HepG2 (cell line): ENCODE data around the gene SDK2. TPM values are rescaled to one million over a fixed set of nuclear protein-coding genes. Genes with fewer than 3 reads are reported as not detected.
"Not testable (repeated sequence)": the region's sequence is repeated elsewhere in the genome, so short reads cannot be mapped to it uniquely, and the experiment has no call there.

Experiments used
- ATAC-seq: fragments of 200-7000 bp; cut with Tn5 transposase; 3 replicates; pipeline ENCODE4 v1.9.1; 2020; ENCODE audit warnings: mild to moderate bottlenecking, moderate library complexity
- BruUV-seq: library from RNA; stranded (reverse); fragments of 400-500 nt; replicated peaks from 2 replicates; lab custom pipeline; 2021; lab: Mats Ljungman, UMichigan
- CTCF ChIA-PET: fragments of 300-600 bp; formaldehyde crosslinking; extraction: SDS; loops from one replicate; lab custom pipeline; 2021; ENCODE audit warnings: low total read pairs, inconsistent platforms, low intra/inter-chr PET ratio; lab: Yijun Ruan, JAX
- POLR2A ChIA-PET: fragments of 350-600 bp; sonication (Branson Sonifier 250); formaldehyde crosslinking; loops from one replicate; lab custom pipeline; 2020; ENCODE audit warnings: antibody characterized with exemption, inconsistent platforms; lab: Yijun Ruan, JAX
- DNase-seq: peaks from one replicate; pipeline ENCODE4 v3.0.0-alpha.2; 2015; ENCODE audit warnings: low spot score
- FAIRE-seq: peaks from 3 replicates; lab custom pipeline; 2011; peaks lifted over from hg19 to GRCh38; lab: Jason Lieb, UNC
- H2AFZ ChIP-seq: one replicate; pipeline ENCODE4 v1.6.1; 2011; ENCODE audit warnings: low read length, inconsistent platforms
- H3K27ac ChIP-seq: fragments of 300-600 bp; 3 replicates; pipeline ENCODE4 v1.8.0; 2011; ENCODE audit warnings: mixed run types, mild to moderate bottlenecking, mixed read lengths, low read length, inconsistent platforms; ENCODE audit not compliant: insufficient read depth; ENCODE audit errors: extremely low read length
- H3K27me3 ChIP-seq, 2 experiments: fragments of 200-600 bp in 1 of 2; 2 replicates in 1 of 2; 3 replicates in 1 of 2; pipeline versions ENCODE4 v1.6.0 to v1.8.0; 2011; ENCODE audit warnings: low read length in 2 of 2, mild to moderate bottlenecking in 2 of 2, moderate library complexity in 2 of 2, inconsistent platforms in 1 of 2; ENCODE audit not compliant: insufficient read depth in 2 of 2, control insufficient read depth in 1 of 2
- H3K36me3 ChIP-seq, 2 experiments: fragments of 200-600 bp in 1 of 2; replicated peaks in 1 of 2; 2 replicates in 1 of 2; 3 replicates in 1 of 2; pipeline versions ENCODE4 v1.5.1 to v1.8.0; 2011; ENCODE audit warnings: low read length in 2 of 2, inconsistent platforms in 1 of 2; ENCODE audit not compliant: insufficient read depth in 2 of 2, control insufficient read depth in 1 of 2
- H3K4me1 ChIP-seq: 2 replicates; pipeline ENCODE4 v1.5.1; 2012; ENCODE audit warnings: low read length, inconsistent platforms; ENCODE audit not compliant: insufficient read depth
- H3K4me2 ChIP-seq: 2 replicates; pipeline ENCODE4 v1.6.0; 2011; ENCODE audit warnings: low read depth, low read length, inconsistent platforms
- H3K4me3 ChIP-seq, 3 experiments: fragments of 200-600 bp in 1 of 3; sonication (generic), shearing (Covaris generic) in 1 of 3; replicated peaks in 1 of 3; 2 replicates each; pipeline ENCODE4 v1.5.1; 2011 to 2016; ENCODE audit warnings: low read length in 3 of 3, inconsistent platforms in 2 of 3, low read depth in 2 of 3, mild to moderate bottlenecking in 2 of 3, control low read depth in 1 of 3, mixed read lengths in 1 of 3; ENCODE audit not compliant: insufficient read depth in 1 of 3
- H3K79me2 ChIP-seq: one replicate; pipeline ENCODE4 v1.6.1; 2011; ENCODE audit warnings: low read length, inconsistent platforms; ENCODE audit not compliant: insufficient read depth
- H3K9ac ChIP-seq: 2 replicates; pipeline ENCODE4 v1.6.0; 2011; ENCODE audit warnings: mild to moderate bottlenecking, low read depth, low read length, inconsistent platforms; ENCODE audit not compliant: insufficient read depth
- H3K9me3 ChIP-seq: 2 replicates; pipeline ENCODE4 v1.5.1; 2012; ENCODE audit warnings: mild to moderate bottlenecking, low read length
- H4K20me1 ChIP-seq: 2 replicates; pipeline ENCODE4 v1.6.0; 2011; ENCODE audit warnings: inconsistent platforms, mild to moderate bottlenecking, low read length, moderate library complexity; ENCODE audit not compliant: insufficient read depth
- CEBPB ChIP-seq: IDR thresholded peaks from 2 replicates; pipeline ENCODE4 v1.6.1; 2011; ENCODE audit warnings: low read depth, low read length, improper control_type of control experiment, borderline replicate concordance
- CEBPG ChIP-seq: IDR thresholded peaks from 2 replicates; pipeline ENCODE4 v1.6.1; 2016
- HNRNPK ChIP-seq: fragments of 200-400 bp; formaldehyde crosslinking; IDR thresholded peaks from 2 replicates; pipeline ENCODE4 v1.6.1; 2018; ENCODE audit warnings: low read length, low read depth, moderate library complexity, mild to moderate bottlenecking; ENCODE audit not compliant: poor library complexity, severe bottlenecking
- NAIF1 ChIP-seq: sonication (generic); formaldehyde crosslinking; IDR thresholded peaks from 2 replicates; pipeline ENCODE4 v1.5.0; 2020; ENCODE audit warnings: mild to moderate bottlenecking, missing genetic modification reagents, borderline replicate concordance
- WGBS: methylation state at CpG from one replicate; pipeline ENCODE4 v1.1.6; 2017; ENCODE audit warnings: low lambda C conversion rate; 5-methylcytosine and 5-hydroxymethylcytosine counted together
- in situ Hi-C: cut with HindIII; loops from 2 replicates; pipeline ENCODE4 v1.10.0; 2017; ENCODE audit warnings: low pct_unique_long_range_greater_than_20kb; ENCODE audit not compliant: extremely low pct_ligation_motif_present
- intact Hi-C: fragments of 100-400 bp; cut with micrococcal nuclease; formaldehyde crosslinking; loops from one replicate; pipeline ENCODE4 v1.10.0; 2022; ENCODE audit not compliant: unreplicated experiment
- polyA plus RNA-seq, 8 experiments: library from polyadenylated mRNA; depleted of rRNA in 3 of 8; stranded (reverse) in 7 of 8; unstranded in 1 of 8; fragments of >200 nt; fragmentation: Illumina TruSeq in 4 of 8; extraction: Trizol in 4 of 8; gene quantifications; 2 replicates each; pipeline versions ENCODE4 v1.2.1 to v1.2.3, GENCODE V29; 2011 to 2016; ENCODE audit warnings: low read depth in 4 of 8, missing spikeins in 1 of 8, mixed read lengths in 1 of 8; ENCODE audit not compliant: insufficient read depth in 1 of 8
- total RNA-seq, 5 experiments: library from RNA; depleted of rRNA; stranded (reverse); fragments of >200 nt; fragmentation: Illumina TruSeq; extraction: Trizol; gene quantifications; 2 replicates each; pipeline ENCODE4 v1.2.3, GENCODE V29; 2016; ENCODE audit warnings: low read depth in 1 of 5

SDK2 gene
- total and polyA plus RNA-seq, 2 of the 13 experiments (the other 11 are each of a cell fraction or from before 2014, with no cell fraction given) = not detected

GRCh38 chr17:73333445-73333844, 310.8 kb downstream of the SDK2 start:
- not testable (repeated sequence) for H3K9me3 ChIP-seq, H3K36me3 ChIP-seq, H3K4me2 ChIP-seq, H3K27ac ChIP-seq
- peaks cover 5 to 53% of the 10 kb centered on the region in 2 experiments; a peak in 4 of 5 replicates for H3K27me3 ChIP-seq
- POLR2A ChIA-PET = interaction anchor here (0.9 kb wide), 1 partner anchor 19 kb away, joined by 3 read pairs; no protein-coding TSS in a partner anchor
- TF ChIP-seq CEBPG (0 out of 2 replicates have a peak, but pooled peaks have one; percentile 19), CEBPB (peak; percentile 48; the same call in 1 of the 2 replicates)
- TF ChIP-seq, all 625 proteins: peak for 2; not testable (repeated sequence) for 623
- H2AFZ ChIP-seq, FAIRE-seq, H3K9ac ChIP-seq, ATAC-seq, in situ Hi-C loops, BruUV-seq, H3K79me2 ChIP-seq, DNase-seq, CTCF ChIA-PET, H4K20me1 ChIP-seq, H3K4me3 ChIP-seq, intact Hi-C loops: not testable (repeated sequence)
- WGBS = 5% methylated on average over 9 of the region's 9 CpGs
- peaks cover 23% of the 10 kb centered on the region for H3K4me1 ChIP-seq

- H3K79me2 ChIP-seq = no peaks in the 10 kb centered on the region
- TF ChIP-seq HNRNPK = peak; percentile 93
- no peak for TF ChIP-seq NAIF1 (CRISPR knock-in tag)
- TF ChIP-seq, all 625 proteins: peak for 1
- Histone ChIP-seq H3K9me3 (no peaks in the 10 kb centered on the region), H4K20me1 (no peaks in the 10 kb centered on the region), H2AFZ (no peak overlapping the region), H3K36me3 (no peaks in the 10 kb centered on the region), H3K4me3 (no peak overlapping the region), H3K4me2 (0 out of 2 replicates have a peak overlapping the region, but pooled peaks have one; percentile 38), H3K27me3 (peaks cover 5 to 30% of the 10 kb centered on the region in 2 experiments; a peak in 3 of 5 replicates), H3K27ac (no peak overlapping the region), H3K4me1 (peaks cover 13% of the 10 kb centered on the region), H3K9ac (no peak overlapping the region)
- intact Hi-C loops = no loop called here
- no peak for ATAC-seq
- 40% methylated on average over 3 of the region's 3 CpGs for WGBS
- CTCF ChIA-PET = no interaction called here
- BruUV-seq = no TSS peak
- POLR2A ChIA-PET = interaction anchor here (1.0 to 1.7 kb wide), 3 partner anchors 11 to 69 kb away, joined by 3 to 12 read pairs (median 5); partner anchors contain the start of gene CPSF4L
- DNase-seq = no peak
- FAIRE-seq = no peak
- in situ Hi-C loops = no loop called here
Observed at GRCh38 chr17:73331060-73331459, 313.2 kb downstream of the SDK2 start.
